Limb (tissue), 2 donors: ENCODE results near the gene BTG2.

ENCODE experiments used
- DNase-seq, 2 donors: peaks; one replicate each; pipeline ENCODE4 v3.0.0-alpha.2; 2016; ENCODE audit errors: extremely low spot score in 2 of 2

BTG2 gene

GRCh38 chr1:203340112-203340790 is 34.9 kb downstream of the BTG2 start:
- DNase-seq: peak; percentile 77 to 90

- peak in 1 of 2 donors; percentile 68 for DNase-seq
These were observed 37.0 kb downstream of the BTG2 start for GRCh38 chr1:203342192-203342940.

- DNase-seq: no peak
These were observed 38.8 kb downstream of the BTG2 start for GRCh38 chr1:203343956-203344754.

- no peak for DNase-seq
These were observed 40.9 kb downstream of the BTG2 start for GRCh38 chr1:203346060-203346768.

- no peak for DNase-seq
These were observed 41.4 kb downstream of the BTG2 start for GRCh38 chr1:203346769-203347102.

- DNase-seq: no peak
These were observed 43.8 kb downstream of the BTG2 start for GRCh38 chr1:203349166-203349565.

- DNase-seq: no peak
These were observed 44.6 kb downstream of the BTG2 start for GRCh38 chr1:203349773-203350524.

GRCh38 chr1:203351037-203351625 is 45.8 kb downstream of the BTG2 start, which contains the start of gene FMOD:
FMOD (minus strand) TSS chr1:203351122; CDS start chr1:203348270, 2,852 bp downstream.
- DNase-seq: peak; percentile 73 to 87

GRCh38 chr1:203353486-203353885 is 48.2 kb downstream of the BTG2 start:
- no peak for DNase-seq

GRCh38 chr1:203354246-203354645 is 48.9 kb downstream of the BTG2 start:
- no peak for DNase-seq

- no peak for DNase-seq
These were observed 53.8 kb downstream of the BTG2 start for GRCh38 chr1:203359010-203359571.
